GM20431 (cell line): Measurements from ENCODE around the gene YPEL1.
"Not testable (repeated sequence)": the region's sequence is repeated elsewhere in the genome, so short reads cannot be mapped to it uniquely, and the experiment has no call there.

ENCODE experiments used
- in situ Hi-C: fragments of 300-500 bp; cut with MseI, MboI; formaldehyde crosslinking; loops from one replicate; pipeline ENCODE4 v1.15.0; 2020; ENCODE audit warnings: low sequenced_read_pairs; ENCODE audit not compliant: unreplicated experiment

Gene YPEL1

DNA sequence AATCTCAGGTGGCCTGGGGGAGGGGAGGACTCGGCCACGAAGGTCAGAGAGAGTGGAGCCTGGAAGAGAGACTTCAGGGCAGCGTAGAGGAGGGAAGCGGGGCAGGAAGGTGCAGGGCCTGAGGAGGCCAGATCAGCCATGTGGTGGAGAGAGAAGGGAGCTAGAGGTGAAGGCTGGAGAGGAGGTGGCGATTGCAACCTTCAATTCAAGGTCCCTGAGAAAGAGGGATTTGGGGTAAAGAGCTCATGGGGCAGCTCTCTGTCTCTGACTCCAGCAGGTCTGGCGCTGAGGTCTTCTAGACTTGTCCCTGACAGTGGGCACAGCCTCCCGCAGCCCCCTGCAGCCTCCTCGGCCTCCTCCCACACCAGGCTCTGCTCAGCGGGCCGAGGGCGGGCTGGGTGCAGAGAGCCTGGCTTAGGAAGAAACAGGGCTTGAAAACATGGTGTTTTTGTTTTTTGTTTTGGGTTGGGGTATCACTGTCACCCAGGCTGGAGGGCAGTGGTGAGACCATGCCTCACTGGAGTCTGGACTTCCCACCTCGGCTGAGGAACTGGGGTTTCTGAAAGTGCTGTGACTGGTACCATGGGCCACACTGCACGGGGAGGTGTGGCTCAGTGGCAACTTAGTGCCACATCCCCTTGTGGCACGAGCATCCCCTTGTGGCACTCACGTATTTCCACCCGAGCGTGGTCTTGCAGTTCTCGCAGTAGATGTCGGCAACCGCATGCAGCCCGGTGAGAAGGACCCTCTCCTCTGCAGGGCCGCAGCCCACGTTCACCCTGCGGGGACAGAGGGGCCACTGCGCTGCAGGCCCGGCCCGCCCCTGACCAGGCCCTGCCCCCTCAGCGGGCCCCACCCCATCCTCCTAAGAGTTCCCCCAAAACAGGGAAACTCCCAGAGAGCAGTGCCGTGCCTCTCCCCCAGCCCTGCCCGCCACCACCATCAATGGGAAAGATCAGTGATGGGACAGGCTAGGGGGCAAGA lies 32.6 kb downstream of the YPEL1 start:
- in situ Hi-C loops = no loop called here

GRCh38 chr22:21702094-21702493 lies 33.5 kb downstream of the YPEL1 start:
- in situ Hi-C loops = no loop called here

DNA sequence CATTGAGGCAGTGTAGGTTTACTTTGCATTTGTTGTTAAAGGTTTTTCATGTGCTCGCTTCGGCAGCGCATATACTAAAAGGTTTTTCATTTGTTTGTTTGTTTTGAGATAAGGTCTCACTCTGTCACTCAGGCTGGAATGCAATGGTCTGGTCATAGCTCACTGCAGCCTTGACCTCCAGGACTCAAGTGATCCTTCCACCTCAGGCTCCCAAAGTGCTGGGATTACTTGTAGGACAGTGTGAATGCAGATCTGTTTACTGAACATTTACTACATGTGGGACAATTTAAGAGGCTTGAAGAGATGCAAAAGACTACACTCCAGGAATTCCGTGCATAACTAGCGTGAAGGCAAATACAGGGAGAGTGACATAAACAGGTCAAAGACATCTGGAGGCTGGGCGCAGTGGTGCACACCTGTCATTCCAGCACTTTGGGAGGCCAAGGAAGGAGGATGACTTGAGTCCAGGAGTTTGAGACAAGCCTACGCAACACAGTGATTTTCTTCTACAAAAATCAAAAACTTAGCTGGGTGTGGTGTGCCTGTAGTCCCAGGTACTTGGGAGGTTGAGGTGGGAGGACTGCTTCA lies 34.1 kb downstream of the YPEL1 start:
- in situ Hi-C loops = no loop called here

- in situ Hi-C loops = no loop called here
Measured at GRCh38 chr22:21700822-21701221, 34.8 kb downstream of the YPEL1 start.

DNA sequence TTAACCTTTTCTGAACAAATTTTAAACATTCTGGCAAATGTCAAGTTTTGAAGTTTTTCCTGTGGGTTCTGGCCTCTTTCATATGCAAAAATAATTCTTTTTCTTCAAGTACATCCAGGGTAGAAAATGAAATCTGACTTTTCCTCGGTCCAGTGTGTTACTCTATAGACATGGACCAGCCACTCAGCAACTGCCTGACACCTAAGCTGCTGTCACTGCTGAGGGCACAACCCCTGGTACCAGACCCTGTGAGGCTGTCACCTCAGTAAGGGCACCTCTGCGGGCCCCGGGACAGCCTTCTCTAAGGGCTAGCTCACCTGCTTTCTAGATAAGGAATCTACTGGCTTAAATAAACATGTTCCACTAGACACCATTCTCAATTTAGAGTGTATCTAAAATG lies 36.0 kb downstream of the YPEL1 start:
- in situ Hi-C loops = no loop called here

DNA sequence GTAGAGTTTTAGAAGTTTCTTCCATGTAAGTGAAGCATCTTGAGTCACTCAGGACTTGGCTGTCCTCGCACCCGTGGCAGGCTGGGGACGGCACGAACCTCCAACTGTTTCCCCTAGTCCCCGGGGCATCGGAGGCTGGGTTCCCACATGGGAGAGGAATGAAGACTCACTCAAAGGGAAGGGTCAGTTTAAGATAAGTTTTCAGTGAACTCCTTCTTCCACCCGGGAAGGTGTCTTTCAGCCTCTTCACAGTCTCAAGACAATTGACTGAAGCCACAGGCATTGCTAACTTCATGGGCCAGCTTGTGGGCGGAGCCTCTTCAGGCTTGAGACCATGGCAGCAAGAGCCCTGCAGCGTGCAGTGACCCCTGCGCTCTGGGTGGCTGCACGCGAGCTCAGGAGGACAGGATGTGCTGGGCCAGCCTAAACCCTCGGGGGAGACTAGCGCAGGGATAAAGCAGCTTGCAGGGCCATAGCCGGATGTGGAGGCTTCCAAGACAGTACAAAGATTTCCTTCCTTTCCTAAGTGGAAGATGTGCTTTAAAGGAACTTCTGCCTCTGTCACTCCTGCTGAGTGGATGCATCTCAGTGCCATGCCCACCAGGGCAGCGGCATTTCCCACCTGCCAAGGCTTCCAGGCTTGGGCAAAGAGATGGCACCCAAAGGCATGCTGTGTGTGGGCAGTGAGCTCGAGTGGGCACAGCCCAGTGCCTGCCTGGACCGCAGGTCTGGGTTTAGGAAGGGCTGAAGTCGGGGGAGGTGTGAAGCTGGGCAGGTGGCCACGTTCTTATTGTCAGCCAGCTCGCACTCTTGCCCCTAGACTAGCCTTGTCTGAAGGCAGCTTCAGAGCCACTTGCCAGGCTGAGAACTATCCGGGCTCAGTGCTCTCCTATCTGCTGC lies 36.9 kb downstream of the YPEL1 start:
- in situ Hi-C loops = no loop called here

DNA sequence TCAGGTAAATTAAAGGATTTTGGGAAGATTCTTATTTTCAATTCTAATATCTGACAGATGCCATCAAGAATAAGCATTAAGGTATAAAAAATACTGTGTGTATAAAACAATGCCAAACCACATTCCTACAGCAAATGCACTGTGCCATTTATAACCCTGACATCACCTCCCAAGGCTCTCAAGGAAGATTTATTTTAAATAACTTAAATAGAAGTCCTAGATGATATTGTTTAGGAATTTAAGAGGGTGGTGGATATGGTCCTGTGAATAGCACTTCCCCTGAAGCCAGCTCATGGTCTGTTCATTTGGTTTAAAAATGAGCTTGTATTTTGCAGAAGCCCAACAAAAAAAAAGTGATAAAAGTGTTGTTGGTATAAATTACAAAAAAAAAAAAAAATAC lies 37.7 kb downstream of the YPEL1 start:
- in situ Hi-C loops = no loop called here

DNA sequence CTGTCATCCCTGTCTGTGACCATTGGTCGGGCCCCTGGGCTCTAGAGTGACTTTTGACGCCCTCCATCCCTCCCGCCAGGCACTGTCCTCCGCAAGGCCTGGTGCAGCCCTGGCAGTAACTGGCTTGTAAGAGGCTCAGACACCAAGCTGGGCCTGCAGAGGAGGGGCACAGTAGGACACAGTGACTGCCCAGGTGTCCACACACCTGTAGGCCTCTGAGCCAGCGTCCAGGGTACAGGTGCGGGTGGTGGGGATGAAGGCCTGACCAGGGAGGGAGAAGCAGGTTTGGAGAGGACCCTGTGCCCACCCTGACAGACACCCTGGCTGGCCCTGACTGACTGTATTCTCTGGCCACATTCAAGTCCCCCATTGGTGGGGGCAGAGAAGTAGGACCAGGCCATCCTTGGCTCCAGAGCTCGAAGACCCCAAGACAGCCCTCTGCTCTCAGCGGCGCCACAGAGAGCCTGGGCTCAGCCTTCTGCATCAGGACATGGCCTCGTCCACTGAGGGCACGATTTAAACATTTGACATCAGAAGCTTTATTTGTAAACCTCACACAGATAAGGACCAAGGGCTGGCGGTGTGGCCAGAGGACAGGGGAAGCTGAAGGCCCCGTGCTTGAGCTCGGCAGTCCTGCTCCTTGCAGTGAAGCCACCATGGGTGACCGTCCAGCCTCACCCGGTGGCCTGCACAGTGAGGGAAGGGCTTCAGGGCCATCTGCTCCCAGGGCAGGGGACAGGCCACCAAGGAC lies 38.4 kb downstream of the YPEL1 start:
- in situ Hi-C loops = no loop called here

DNA sequence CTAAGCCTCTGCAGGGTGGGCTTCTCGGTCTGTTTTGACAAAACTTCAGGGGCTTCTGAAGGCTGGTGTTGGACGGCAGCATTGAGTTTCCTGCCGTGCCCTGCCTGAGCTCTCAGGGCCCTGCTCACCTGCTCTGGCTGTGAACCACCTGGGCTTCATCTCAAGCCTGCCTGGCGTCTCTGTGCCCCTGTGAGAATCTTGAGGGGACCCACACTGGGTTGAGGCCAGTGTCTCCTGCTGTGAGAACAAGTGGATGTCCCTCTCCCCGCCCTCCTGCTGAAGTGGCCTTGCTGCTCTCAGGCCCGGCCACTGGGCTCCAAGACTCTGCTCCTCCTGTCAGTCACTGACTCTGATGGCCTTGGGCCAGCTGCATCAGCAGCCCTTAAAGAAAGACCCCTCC lies 39.5 kb downstream of the YPEL1 start:
- in situ Hi-C loops = no loop called here

GRCh38 chr22:21695430-21696085 lies 40.0 kb downstream of the YPEL1 start:
- in situ Hi-C loops = no loop called here

- in situ Hi-C loops = no loop called here
Measured at GRCh38 chr22:21694795-21695429, 40.7 kb downstream of the YPEL1 start.

- in situ Hi-C loops = no loop called here
Measured at GRCh38 chr22:21694394-21694793, 41.2 kb downstream of the YPEL1 start.

GRCh38 chr22:21693999-21694341 lies 41.6 kb downstream of the YPEL1 start:
- in situ Hi-C loops = no loop called here

- in situ Hi-C loops = no loop called here
Measured at GRCh38 chr22:21693333-21693998, 42.1 kb downstream of the YPEL1 start.

GRCh38 chr22:21692856-21693255 lies 42.7 kb downstream of the YPEL1 start:
- in situ Hi-C loops = not testable (repeated sequence)

DNA sequence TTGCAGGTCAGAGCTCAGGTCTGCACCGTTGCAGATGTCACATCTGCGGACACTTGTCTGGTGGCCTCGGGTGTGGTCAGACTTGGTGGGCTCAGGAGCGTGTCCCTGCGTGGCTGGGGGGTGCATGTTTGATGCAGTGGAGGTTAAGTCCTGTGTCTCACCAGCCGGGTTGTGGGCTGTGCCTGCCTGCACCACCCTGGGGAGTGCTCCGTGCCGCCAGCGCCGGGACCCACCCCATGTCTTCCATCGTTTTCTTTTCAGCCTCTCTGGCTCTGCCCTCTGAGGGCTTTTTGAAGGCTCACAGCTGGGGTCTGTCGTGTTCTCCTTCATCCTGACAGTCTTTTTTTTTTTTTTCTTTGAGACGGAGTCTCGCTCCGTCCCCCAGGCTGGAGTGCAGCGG lies 43.8 kb downstream of the YPEL1 start:
- in situ Hi-C loops = no loop called here

- in situ Hi-C loops = no loop called here
Measured at GRCh38 chr22:21690401-21690801, 45.2 kb downstream of the YPEL1 start.

- in situ Hi-C loops = no loop called here
Measured at GRCh38 chr22:21688706-21689381, 46.8 kb downstream of the YPEL1 start.
